ENCODE data around the gene GPR75. TPM values are rescaled to one million over a fixed set of nuclear protein-coding genes. Genes with fewer than 3 reads are reported as not detected.
"Not testable (repeated sequence)": the region's sequence is repeated elsewhere in the genome, so short reads cannot be mapped to it uniquely, and the experiment has no call there.

The GPR75 gene
- polyA plus RNA-seq, 3 donors = 1.7 to 1.9 (median 1.8) TPM

- no peak for DNase-seq (ENCODE audit: low read depth in 3 of 3, low spot score in 2 of 3)
Measured at GRCh38 chr2:53854678-53855077, 5.1 kb downstream of the GPR75 start.

- no peak for DNase-seq (ENCODE audit: low read depth in 3 of 3, low spot score in 2 of 3)
Measured at GRCh38 chr2:53852532-53852931, 7.2 kb downstream of the GPR75 start.

- not testable (repeated sequence) for DNase-seq (ENCODE audit: low read depth in 3 of 3, low spot score in 2 of 3)
Measured at GRCh38 chr2:53851052-53851757, 8.6 kb downstream of the GPR75 start.

- no peak for DNase-seq (ENCODE audit: low read depth in 3 of 3, low spot score in 2 of 3)
Measured at GRCh38 chr2:53848062-53848461, 11.7 kb downstream of the GPR75 start.

- no peak for DNase-seq (ENCODE audit: low read depth in 3 of 3, low spot score in 2 of 3)
Measured at GRCh38 chr2:53843595-53843994, 16.2 kb downstream of the GPR75 start.

GRCh38 chr2:53842891-53843290 lies 16.9 kb downstream of the GPR75 start:
- DNase-seq (ENCODE audit: low read depth in 3 of 3, low spot score in 2 of 3) = no peak

GRCh38 chr2:53841651-53842050 lies 18.1 kb downstream of the GPR75 start:
- DNase-seq (ENCODE audit: low read depth in 3 of 3, low spot score in 2 of 3) = not testable (repeated sequence)

GRCh38 chr2:53840580-53840979 lies 19.2 kb downstream of the GPR75 start:
- DNase-seq (ENCODE audit: low read depth in 3 of 3, low spot score in 2 of 3) = no peak

- not testable (repeated sequence) for DNase-seq (ENCODE audit: low read depth in 3 of 3, low spot score in 2 of 3)
Measured at GRCh38 chr2:53829980-53830290, 29.8 kb downstream of the GPR75 start.

- DNase-seq (ENCODE audit: low read depth in 3 of 3, low spot score in 2 of 3) = no peak
Measured at GRCh38 chr2:53829273-53829979, 30.3 kb downstream of the GPR75 start.

GRCh38 chr2:53828331-53828730 lies 31.4 kb downstream of the GPR75 start:
- no peak for DNase-seq (ENCODE audit: low read depth in 3 of 3, low spot score in 2 of 3)

- DNase-seq (ENCODE audit: low read depth in 3 of 3, low spot score in 2 of 3) = no peak
Measured at GRCh38 chr2:53827398-53828175, 32.2 kb downstream of the GPR75 start.

GRCh38 chr2:53826587-53827397 lies 33.0 kb downstream of the GPR75 start:
- no peak for DNase-seq (ENCODE audit: low read depth in 3 of 3, low spot score in 2 of 3)

- DNase-seq (ENCODE audit: low read depth in 3 of 3, low spot score in 2 of 3) = no peak
Measured at GRCh38 chr2:53826030-53826410, 33.7 kb downstream of the GPR75 start.

GRCh38 chr2:53823639-53824038 lies 36.1 kb downstream of the GPR75 start:
- DNase-seq (ENCODE audit: low read depth in 3 of 3, low spot score in 2 of 3) = not testable (repeated sequence)

GRCh38 chr2:53821810-53822209 lies 38.0 kb downstream of the GPR75 start:
- no peak for DNase-seq (ENCODE audit: low read depth in 3 of 3, low spot score in 2 of 3)

- no peak for DNase-seq (ENCODE audit: low read depth in 3 of 3, low spot score in 2 of 3)
Measured at GRCh38 chr2:53820711-53821110, 39.1 kb downstream of the GPR75 start.

GRCh38 chr2:53820048-53820447 lies 39.7 kb downstream of the GPR75 start:
- DNase-seq (ENCODE audit: low read depth in 3 of 3, low spot score in 2 of 3) = no peak

- DNase-seq (ENCODE audit: low read depth in 3 of 3, low spot score in 2 of 3) = no peak
Measured at GRCh38 chr2:53819634-53820033, 40.1 kb downstream of the GPR75 start.

GRCh38 chr2:53818854-53819435 lies 40.8 kb downstream of the GPR75 start:
- DNase-seq (ENCODE audit: low read depth in 3 of 3, low spot score in 2 of 3) = no peak
